CD4-positive, alpha-beta T cell treated with Interferon alpha-2 for 1 hour (primary cell): ENCODE data around the gene SERGEF.

ENCODE experiments used
- DNase-seq, 2 donors: peaks; one replicate each; pipeline ENCODE4 v3.0.0-alpha.2; 2020 to 2022

SERGEF gene

DNA sequence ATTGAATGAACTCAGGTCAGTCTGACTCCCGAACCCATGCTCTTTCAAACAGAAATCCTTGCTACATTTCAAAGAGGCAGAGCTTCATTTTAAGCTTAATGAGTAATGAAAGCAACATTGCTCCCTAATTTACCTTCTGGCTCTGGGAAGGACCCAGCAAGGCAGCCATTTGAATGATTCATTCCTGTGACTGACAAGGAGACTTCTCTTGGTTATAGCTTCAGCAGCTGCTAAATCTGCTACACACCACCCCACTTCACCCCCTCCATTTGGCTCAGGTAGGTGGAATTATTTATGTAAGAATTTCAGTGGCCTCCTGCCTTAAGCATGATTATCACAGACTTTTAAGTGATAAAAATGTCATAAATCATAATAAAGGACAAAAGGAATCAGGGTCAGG, 160.6 kb downstream of the SERGEF start:
- no peak for DNase-seq

DNA sequence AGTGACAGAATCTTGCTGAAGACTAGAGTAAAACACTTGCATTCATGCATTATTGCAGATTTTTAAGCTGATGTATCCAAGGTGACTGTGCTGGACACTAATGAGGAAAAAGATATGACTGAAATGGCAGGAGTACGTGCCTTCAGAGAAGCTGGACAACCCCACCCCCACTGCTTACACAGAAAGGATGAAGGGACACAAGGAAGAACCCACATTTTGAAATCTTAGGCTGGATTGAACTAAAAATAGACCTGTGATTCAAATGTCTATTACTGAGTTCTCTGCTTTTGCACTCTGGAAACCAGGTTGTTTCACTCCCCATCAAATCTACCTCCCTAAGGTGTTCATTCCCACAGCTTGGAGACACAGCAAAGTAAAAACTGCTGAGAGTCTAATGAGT, 161.2 kb downstream of the SERGEF start:
- no peak for DNase-seq

DNA sequence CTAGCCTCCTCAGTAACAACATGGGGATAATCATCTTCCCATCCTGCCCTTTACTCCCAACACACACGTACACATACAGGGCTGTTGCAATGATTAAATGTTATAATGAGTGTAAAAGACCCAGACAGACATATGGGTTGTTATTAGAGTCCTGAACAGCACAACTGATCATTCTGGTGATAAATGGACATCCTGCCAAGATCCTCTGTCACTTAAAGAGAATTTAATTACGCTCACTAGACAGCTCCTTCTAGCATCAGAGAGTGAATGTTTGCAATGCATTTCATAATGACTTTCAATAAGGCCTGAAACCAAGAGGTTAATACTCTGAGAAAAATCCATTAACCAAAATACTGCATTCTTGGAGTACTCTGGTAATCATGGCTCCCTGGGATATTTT, 162.5 kb downstream of the SERGEF start:
- no peak for DNase-seq

DNA sequence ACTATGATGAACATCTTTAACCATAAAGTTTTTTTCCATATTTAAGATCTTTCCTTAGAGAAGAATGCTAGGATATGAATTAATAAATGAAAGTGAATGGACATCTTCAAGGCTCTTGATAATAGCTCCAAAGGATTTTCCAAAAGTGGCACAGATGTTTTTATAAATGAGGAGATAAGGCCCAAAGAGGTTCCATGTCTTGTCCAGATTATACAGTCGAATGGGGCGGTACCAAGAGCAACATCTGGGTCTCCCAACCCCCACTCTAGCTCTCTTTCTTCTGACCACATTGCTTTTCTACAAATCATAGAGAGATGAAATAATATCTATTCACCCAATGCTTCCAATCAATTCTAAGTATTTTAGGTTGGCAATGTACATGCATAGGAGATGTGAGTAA, 164.1 kb downstream of the SERGEF start:
- DNase-seq = no peak

DNA sequence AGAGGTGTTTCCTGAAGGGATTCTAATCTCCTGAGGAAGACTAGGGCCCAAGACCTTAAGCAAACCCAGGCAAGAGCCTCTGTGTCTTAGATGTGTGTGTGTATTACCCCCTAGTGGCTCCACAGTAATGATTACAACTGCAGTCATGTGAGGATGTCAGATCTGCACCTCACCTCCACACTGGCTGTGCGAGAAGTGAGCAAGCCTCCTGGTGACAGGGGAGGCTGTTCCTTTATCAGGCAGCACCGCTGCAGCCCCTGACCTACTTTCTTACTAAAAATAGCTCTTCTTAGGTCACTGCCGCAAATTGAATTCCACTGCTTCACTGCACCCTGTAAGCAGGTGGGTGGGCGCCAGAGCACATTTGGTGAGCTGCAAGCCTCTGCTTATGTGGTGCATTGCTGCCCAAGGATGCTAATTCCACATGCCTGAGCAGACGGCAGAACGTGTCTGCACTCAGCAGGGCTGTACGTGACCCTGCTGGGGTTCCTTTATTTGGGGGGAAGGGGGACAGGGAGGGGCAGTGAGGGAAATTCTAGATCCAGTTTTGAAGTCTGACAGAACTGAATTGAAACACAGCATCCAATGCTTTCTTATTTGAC, 165.9 kb downstream of the SERGEF start:
- no peak for DNase-seq

DNA sequence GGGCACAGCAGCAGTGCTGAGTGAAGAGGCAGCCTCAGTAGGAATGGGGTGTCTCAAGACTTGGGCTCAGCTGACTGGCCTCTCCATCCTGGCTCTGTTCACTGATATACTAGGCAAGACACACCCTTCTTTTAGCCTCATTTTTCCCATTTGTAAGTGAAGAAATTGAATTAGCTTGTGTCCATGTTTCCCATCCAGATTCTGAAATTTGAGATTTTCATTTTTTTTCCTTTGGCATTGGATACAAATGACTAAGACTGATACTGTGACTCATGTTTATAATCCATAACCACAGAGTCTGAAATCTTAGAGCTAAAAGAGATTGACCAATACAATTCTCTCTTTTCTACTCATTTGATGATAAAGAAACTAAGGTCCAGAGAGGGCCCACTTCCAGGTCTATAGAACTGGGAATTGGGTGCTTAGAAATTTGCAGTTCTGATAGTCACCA, 167.4 kb downstream of the SERGEF start:
- no peak for DNase-seq

DNA sequence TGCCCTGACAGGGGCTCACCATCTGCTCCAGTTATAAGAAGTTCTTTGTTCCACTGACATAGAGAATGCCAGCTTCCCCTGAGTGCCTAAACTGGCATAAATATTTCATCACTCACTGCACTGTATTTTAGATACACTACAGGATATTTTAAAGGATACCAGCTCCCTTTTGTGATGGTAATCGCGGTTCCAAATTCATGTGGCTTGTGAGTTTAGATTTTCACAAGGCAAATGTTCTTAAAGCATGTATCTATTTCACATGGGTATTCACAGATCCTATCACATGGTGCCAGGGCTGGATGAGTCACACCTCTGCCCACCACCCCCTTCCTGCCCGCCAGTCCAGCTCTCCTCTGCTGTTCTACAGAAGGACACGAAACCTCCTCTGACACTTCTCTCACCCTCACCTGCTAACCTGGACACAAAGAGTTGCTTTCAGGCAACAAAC, 172.7 kb downstream of the SERGEF start:
- no peak for DNase-seq

DNA sequence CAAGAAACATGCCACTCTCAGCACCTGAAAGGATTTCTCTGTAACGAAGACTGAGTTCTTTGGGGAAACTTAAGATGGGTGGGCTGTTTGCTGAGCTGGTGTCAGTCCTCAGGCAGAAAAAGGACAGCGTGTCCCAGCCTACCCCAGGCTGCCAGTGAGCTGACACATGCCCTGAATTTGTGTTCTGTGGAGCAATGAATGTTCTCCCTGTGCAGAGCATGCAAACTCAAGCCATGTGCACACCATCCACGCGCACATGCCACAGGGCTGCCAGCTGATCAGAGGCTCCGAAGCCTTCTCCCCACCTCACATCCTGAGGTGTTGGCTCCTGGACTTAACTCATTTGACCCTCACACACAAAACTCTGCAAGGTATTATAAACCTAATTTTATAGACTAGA, 173.4 kb downstream of the SERGEF start:
- no peak for DNase-seq

DNA sequence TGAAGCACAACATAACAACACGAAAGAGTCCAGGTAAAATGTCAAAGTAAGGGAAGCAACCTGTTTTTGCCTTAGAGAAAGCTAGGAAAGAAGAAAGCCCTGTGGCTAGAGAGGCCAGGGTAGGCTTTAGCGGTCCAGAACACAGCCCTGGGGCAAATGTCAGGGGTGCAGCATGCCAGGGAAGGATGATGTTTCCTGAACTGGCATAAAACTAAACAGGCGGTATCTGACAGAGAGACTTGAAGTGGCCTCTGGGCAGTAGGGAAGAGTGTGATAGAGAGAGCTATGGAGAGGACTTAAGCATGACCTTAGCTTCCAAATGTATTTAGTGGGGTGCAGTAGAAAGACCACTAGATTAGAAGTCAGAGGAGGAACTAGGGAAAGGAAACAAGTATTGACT, 174.7 kb downstream of the SERGEF start:
- DNase-seq = no peak

DNA sequence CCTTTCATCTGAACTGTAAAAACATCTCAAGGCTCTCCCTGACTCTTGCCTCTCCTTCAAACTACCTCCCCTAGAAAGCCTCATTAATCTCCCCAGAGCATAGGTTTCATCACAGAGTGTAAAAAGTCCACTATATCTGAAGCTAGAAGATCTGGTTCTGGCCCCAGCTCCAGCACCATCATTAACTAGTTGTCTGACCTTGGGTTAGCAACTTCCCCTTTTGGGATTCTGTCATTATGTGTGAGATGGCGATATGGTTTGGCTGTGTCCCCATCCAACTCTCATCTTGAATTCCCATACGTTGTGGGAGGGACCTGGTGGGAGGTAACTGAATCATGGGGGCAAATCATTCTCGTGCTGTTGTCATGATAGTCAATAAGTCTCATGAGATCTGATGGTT, 181.0 kb downstream of the SERGEF start:
- no peak for DNase-seq

DNA sequence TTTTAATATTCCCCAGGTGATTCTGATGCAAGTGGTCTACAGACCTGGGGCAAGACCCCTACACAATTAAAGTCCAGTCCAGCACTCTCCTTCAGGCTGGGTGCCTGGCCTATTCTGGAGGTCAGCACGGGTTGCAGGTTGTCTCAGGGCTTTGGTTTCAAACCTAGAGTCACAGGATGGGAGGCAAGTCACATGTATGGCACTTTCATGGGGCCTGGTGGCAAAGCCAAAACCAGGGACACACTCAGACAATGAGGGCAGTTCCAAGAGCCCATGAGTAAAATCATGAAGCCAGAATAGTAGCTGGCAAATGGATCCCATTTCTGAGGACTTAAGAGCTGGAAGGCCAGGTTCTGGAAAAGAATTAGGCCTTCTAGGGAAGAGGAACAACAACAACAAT, 181.6 kb downstream of the SERGEF start:
- no peak for DNase-seq

DNA sequence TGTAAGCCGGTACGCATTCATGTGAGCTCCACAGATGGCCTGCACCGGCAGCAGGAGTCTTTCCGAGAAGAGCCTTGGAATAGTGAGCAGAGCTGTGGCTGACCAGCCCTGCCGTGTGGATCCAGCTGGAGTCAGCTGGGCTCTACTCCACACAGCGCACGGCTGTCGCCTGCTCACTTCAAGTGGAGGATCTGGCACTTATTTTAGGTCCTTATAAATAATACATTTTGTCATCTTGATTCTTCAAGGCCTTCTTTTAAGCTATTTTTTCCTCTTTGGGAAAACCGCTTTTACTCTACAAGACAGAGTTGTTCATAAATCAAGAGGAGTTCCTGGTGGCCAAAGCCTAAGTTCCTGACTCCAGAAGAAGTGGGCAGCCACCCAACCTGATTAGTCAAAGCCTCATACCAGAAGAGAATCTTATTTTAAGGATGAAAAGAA, 184.5 kb downstream of the SERGEF start:
- no peak for DNase-seq

DNA sequence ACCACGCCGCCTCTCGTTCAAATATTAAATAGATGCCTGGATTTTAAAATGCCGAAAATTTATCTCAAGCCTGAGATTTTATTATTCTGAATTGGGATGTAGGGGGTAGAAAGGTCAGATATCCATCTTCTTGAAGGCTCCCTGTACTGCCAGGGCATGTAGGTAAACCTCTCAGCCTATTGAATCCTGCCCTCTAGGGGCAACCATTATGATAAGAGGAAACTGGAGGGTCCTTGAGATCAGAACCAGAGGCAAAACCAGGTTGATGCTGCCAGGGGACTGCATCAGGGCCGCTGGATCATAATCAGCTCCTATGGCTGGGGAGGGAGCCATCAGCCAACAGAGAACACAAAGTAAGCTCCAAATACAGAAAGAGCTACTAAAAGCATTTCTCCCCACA, 185.8 kb downstream of the SERGEF start:
- DNase-seq = no peak

DNA sequence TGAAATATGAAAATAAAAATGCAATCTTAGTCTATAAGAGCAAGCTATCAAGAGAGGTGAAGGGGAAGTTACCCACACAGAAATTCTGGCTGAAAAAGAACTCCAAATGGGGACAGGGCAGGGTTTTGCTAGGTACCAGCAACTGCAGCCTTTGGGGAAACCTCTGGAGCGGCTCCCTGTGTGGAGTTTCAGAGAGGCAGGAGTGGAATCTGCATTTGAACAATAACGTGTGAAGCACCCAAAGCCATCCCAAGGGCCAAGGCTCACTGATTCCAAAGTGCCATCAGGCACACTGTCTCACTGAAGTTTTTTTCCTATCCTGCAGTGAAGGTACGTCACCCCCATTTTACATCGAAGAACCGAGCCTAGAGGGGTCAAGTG, 190.5 kb downstream of the SERGEF start:
- no peak for DNase-seq

DNA sequence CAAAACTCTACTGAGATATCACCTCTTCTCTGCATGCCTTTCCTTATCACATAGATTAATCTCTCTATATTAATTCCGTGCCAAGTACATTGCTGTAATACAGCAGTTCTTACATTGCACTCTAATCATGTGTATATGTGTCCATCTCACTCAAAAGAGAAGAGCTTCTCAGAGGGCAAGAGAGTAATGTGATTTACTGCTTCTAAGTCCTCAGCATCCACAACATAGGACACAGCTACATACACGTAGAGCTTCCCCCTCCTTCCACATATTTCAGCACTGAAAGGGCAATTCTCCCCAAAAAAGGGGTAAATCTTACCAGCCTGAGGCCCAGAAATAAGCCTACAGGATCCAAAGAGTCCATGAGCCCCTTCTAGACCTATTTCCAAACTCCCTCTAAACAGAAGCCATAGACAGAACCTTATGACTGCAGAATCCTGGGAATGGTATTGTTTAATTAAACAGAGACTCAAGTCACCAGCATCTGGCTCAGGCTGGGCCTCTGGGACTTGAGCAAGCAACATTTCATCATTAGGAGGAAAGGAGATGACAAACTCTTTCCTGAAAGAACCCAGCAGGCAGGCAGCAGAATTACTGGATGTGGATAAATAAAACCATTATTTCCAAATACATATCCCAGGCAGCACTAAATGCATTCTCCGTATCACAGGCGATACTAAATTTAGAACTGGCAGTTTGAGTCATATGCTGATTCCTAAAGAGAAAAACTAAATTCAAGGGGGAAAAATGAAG, 191.0 kb downstream of the SERGEF start:
- DNase-seq = no peak

DNA sequence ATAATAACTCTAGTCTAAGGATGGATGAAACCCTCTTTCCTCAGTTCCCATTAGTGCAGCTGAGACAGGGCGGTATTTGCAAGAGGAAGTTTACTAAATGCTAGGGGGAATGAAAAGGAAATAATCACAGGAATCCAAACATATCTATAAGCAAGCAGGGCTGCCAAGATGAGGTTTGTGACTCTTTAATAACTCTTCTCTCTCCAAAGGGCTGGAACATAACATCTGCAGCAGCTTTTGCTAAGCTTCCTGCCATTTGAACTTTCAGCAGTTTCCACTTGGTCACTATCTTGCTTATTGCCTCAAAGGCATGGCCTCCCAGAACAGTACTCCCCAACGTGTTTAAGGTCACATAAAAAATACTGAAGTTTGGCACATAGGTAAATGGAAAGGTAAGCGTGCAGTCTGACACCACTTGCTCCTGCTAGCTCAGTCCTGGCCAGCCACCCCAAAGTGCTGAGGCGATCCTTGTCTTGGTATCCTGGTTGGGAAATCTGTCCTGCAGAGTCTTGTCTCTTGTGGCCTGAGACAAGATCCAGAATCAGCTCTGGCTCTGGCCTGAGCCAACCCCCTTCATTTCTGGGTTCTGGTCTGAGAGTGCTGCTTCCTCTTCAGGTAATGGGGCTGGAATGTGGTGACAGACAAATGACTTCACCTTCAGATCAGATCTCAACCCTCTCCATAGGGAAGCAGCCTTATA, 196.5 kb downstream of the SERGEF start:
- DNase-seq = no peak

DNA sequence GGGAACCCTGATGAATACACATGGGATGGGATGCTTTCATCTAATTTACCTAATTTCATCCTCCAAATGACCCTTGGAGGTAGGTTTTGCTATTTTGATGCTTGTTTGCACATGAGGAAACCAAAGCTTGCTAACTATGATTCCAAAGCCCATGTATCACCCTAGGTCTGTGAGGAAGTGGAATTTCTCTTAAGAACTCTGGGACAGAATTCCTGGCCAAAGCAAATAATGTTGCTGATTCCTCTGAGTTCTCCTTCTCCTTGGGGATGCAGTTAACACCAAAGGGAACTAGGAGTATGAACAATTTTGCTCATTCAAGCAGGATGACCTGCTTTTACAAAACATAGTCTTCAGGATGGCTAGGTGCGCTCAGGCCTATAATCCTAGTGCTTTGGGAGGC, 198.3 kb downstream of the SERGEF start:
- DNase-seq = no peak

DNA sequence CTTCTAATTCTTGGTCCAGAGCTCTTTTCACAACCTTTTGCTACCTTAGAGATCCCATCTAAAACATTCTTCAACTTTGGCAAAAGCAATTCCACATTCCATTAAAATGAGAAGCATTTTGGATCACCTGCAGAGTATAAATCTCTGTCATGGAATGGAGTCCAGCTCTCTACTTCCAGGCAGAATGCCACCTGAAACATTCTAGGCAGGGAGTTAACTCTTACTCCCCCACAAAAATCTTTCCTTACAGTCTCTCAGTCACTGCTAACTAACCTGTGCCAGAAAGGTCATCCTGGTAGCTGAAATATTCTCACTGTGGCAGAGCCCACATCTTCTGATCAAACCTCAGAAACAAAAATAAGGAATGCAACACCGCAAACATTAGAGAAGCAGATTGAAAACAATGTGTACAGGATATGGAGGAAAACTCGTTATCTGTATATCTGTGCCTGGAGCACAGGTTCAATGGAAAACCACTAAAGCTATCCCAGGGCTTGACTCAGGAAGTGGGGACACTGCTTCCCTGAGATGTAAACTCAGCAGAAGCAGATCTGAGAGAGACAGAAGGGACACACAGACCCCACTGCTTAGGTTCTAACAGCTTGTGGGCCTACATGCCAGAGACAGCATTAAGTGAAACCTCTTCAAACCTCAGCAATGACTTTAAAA, 199.3 kb downstream of the SERGEF start:
- DNase-seq = no peak

DNA sequence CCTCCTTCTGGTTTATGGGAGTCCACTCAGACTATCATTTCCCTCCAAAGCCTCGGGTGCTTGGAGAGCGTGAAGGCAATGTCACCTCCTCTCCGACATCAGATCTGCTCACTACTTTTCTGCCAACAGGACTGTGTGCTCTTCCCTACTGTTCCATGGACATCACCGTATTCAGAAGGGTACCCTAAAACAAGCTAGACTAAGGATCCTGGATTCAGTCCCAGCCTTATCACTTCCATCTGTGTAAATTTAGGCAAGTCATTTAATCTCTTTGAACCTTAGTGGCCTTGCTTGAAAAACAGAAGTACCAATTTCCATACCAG, 200.0 kb downstream of the SERGEF start:
- DNase-seq = no peak

DNA sequence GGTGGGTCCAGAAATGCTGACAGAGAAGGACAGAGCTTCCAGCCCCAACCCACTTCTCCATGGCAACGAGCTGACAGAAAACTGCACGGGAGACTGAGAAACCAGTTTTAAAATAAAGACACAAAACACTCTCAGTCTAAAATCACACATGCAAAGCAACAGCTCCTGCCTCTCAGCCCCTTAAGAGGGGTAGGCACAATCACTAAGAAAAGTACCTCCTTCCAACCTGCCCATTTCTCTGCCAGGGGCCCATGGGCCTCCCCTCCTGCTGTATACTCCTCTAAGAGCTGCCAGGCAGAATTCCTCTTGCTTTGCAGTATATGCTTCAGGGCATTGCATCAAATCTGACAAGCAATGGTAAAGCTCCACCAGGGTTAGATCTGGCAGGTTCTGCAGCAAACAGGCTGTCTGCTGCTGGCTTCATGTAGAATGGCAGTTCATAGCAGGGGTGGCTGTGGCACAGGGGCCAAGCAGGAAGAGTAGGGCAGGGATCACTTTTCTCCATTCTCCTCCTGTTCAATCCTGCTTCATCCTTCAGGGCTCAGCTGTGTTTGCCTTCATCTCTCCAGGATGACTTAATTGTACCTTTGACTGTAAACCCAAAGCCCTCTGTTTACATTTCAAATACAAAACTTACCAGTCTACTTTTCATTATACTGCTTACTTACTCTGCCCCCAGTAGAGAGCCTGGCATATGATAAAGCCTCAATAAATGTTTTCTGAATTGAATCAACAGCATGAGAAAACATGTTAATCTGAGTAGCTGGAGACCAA, 200.6 kb downstream of the SERGEF start:
- no peak for DNase-seq

DNA sequence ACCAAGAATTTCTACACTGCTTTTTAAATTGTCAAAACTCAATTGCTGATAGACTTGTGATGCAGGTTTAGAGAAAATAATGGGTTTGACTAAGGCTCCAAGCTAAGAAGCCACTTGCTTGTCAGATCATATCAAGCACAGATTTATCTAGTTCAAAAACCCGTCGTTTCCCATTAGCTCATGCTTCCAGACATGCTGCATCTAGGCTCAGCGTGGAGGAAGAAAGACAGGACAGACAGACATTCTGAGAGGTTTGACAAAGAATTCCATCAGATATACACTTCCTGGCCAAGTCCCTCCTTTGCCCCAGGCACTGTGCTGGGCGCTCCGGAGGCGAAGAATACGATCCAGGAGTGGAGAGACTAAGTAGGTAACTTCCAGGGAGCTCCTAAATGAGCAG, 201.5 kb downstream of the SERGEF start:
- DNase-seq = no peak

DNA sequence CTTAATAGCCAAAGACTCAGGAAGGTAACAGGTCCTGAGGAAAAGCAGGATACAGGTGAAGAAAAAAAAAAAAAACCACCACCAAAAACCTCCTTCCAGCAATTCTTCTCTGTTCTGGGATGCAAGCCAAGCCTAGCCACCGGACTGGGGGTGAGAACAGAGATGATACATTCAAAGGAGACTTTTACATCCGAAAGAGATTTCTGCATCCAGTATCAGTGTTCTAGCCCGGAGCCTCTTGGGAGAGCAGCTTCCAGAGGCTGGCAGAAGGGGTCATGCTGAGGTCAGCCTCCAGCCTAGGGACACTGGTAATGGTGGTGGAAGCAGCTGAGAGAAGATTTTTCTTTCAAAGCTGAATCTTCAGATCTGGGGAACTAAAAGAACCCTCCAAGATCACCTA, 202.1 kb downstream of the SERGEF start:
- no peak for DNase-seq

DNA sequence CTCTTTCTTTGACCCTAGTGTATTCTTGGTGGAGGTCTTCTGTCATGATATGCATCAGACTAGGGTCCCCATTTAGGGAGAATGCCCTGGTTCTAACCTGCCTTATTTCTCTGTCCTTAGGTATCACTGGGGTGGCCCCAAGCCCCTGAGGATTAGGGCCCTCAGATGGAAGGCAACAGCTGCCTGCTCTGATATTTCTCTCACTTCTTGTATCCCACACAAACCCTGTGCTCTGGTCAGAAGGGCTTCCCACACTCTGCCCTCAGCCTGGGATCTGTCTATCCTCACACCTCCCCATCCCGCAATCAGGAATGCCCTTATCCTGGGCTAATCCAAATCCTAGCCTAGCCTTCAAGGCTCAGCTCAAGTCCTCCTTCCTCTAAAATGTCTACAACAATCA, 202.8 kb downstream of the SERGEF start:
- no peak for DNase-seq
